Retinal pigment epithelial cell (primary cell): ENCODE results near the gene PCNX1.
"Not testable (repeated sequence)": the region's sequence is repeated elsewhere in the genome, so short reads cannot be mapped to it uniquely, and the experiment has no call there.

Source experiments
- DNase-seq: peaks from one replicate; pipeline ENCODE4 v3.0.0-alpha.2; 2010; ENCODE audit warnings: low read depth
- H3K4me3 ChIP-seq: 2 replicates; pipeline ENCODE4 v1.5.1; 2011; ENCODE audit warnings: mild to moderate bottlenecking, low read length, control low read depth, moderate library complexity
- CTCF ChIP-seq: conservative IDR thresholded peaks from 2 replicates; pipeline ENCODE4 v1.5.1; 2011; ENCODE audit warnings: low read depth, low read length, control low read depth, inconsistent platforms

Gene PCNX1

DNA sequence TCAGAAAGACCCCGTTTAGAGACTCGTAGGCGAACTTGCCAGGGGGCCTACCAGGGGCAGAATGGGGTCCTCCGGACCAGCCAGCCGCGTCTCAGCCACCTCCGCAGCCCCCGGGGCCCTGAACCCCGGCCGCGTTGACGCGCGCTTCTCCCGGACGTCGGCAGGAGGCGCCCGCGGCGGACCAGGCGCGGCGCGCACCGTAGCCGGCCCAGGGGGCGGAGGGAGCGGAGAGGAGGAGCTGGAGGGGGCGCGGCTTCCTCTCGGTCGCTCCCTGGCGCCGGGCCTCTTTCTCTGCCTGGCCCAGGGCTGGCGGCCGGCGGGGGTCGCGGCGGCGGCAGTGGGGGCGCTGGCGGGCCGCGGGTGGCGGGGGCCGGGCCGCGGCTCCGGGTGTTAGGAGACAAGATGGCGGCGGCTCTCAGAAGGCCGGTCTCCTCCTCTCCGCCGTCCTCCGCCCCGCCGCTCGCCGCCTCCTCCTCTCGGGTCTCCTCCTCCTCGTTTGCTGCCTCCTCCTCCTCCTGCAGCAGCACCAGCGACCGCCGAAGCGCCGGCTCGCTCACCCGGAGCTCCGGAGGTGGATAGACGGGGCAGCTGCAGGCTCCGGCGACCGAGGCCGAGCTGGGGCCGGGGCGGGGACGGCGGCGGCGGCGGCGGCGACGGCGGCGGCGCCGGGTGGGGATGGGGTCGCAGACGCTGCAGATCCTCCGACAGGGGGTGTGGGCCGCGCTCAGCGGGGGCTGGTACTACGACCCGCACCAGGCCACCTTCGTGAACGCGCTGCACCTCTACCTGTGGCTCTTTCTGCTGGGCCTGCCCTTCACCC, at the start of gene PCNX1:
PCNX1 (plus strand) TSS at position 284 of the 820 bp plus-strand sequence; CDS start at position 676, 392 bp downstream.
- TF ChIP-seq CTCF, result peak; percentile 60
- no peak for DNase-seq
- H3K4me3 ChIP-seq, result peak within 1 kb of the TSS; percentile 82

- no peak for DNase-seq
- TF ChIP-seq CTCF, result no peak
- H3K4me3 ChIP-seq, result no peak overlapping the region
These were observed 49.8 kb upstream of the PCNX1 start for GRCh38 chr14:70857496-70857890.

DNA sequence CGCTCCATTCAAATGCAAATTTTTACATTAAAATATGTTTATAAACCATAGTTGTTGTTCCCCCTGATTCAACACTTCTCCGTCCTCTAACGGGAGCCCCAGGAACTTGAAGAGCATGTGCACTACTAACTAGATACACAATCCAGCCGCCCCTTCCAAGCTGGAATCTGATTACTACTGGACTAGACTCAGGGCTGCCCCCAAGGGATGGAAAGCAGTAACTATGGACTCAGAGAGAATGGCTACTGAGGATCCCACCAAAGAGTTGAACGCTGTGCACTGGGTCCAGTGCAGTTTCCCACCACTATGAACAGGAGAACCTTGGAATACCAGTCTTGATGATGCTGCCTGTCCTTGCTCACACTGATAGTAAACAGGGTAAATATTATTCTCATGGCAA, 48.6 kb upstream of the PCNX1 start:
- no peak for TF ChIP-seq CTCF
- no peak overlapping the region for H3K4me3 ChIP-seq
- DNase-seq, result no peak

DNA sequence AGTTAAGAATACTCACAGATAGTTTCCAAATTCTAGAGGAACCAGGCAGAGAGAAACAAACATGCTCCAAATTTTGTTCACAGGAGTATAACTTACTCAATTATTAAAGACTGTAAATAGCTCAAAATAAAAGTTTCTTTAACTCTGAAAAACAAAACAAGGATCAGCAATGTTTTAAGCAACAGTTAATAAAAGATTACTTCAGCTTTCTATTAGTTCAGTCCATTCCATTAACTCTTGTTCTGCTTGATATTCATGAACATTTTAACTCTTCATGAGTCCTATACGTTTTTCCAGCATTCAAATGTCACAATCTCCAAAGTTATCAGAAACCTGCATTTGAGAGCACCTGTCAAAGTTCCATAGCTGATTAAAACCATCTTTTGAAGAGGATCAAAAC, 40.3 kb upstream of the PCNX1 start:
- not testable (repeated sequence) for DNase-seq

DNA sequence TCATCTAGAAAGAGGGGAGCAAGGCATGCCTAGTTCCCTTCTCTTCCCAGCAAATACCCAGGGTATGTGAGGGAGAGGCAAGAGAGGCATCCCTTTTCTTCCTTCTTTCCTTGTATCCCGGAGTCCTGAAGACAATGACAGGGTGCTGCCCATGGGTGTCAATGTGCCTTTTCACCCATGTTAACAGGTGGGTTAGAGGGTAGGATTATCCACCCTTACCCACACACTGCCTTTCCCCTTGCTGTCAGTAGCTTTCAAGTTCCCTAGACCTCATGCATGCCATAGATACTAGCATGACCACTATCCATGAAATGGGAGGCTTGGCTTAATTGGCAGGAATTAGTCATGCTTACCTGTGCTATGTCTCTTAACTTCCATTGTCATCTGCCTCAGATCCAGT, 36.3 kb upstream of the PCNX1 start:
- no peak for DNase-seq
- TF ChIP-seq CTCF, result no peak
- H3K4me3 ChIP-seq, result no peak overlapping the region

More for the DNA sequence above, 40.3 kb upstream of the PCNX1 start:
- H3K4me3 ChIP-seq, result not testable (repeated sequence)

DNA sequence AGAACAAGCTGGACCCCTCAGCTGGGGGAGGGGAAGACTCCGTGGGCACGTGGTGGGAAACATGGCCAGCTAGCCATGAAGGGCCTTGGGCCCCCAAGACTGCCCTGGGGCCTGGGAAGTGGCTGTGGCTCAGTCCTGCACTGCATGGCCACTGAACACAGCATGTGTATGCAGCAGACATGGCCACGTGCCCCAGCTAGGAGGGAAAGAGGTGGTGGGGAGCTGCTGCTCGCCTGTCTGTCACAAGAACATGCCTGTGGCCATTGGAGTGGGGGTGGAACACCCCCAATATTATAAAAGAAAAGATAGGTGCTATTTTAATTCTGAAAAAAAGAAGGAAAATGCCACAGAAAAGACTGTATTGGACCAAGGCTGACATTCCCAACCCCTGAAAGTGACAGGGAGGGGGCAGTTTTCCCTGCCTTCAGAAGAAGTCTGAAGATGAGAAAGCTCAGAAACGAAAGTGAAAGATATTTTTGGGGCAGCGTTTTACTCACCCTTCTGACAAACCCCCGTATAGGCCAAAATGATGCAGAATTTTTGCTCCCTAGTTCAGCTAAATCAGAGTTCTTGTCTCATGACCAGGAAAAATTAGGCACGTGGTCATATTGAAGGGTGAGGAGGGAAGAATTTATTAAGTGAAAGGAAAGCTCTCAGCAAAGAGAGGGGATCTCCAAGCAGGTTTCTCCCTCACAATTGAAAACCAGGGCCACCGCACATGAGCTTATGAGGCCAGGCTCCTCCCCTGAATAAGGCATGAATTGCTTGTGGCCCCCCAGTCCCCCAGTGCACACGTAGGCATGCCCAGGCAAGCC, 35.2 kb upstream of the PCNX1 start:
- TF ChIP-seq CTCF, result no peak
- no peak overlapping the region for H3K4me3 ChIP-seq
- no peak for DNase-seq

- TF ChIP-seq CTCF, result no peak
- H3K4me3 ChIP-seq, result no peak overlapping the region
These were observed 34.6 kb upstream of the PCNX1 start for GRCh38 chr14:70872678-70873020.

More at GRCh38 chr14:70872678-70873020, 34.6 kb upstream of the PCNX1 start:
- DNase-seq, result no peak
